ENCODE data around the gene CRNN. TPM values are rescaled to one million over a fixed set of nuclear protein-coding genes. Genes with fewer than 3 reads are reported as not detected.

Gene CRNN
- total RNA-seq, 2 experiments from 2014 or later: not detected

- no peak for ATAC-seq (ENCODE audit: poor library complexity)
- ChIA-PET CTCF (no interaction called here), POLR2A (no interaction called here)
- no peak for TF ChIP-seq CTCF (IDR thresholded peaks at IDR 0.05)
- H3K27me3 ChIP-seq (ENCODE audit: control insufficient read depth in 1 of 2, insufficient read depth in 2 of 2, low read length in 2 of 2): peaks cover 4 to 9% of the 10 kb centered on the region in 2 experiments
- H3K27ac Mint-ChIP-seq: no peak overlapping the region
- DNase-seq: no peak
- no peaks in the 10 kb centered on the region for H3K36me3 ChIP-seq (ENCODE audit: insufficient read depth, low read length)
- H3K4me3 ChIP-seq (ENCODE audit: low read length): no peak overlapping the region
- no peaks in the 10 kb centered on the region for H3K9me3 ChIP-seq (ENCODE audit: control insufficient read depth in 1 of 2, insufficient read depth in 1 of 2, low read length in 2 of 2)
- no peaks in the 10 kb centered on the region for H3K36me3 Mint-ChIP-seq (ENCODE audit: low read depth)
- no peaks in the 10 kb centered on the region for H3K9me3 Mint-ChIP-seq
- intact Hi-C loops (cut with DNase I, micrococcal nuclease): no loop called here
- H3K4me3 Mint-ChIP-seq: no peak overlapping the region
- H3K27ac ChIP-seq (ENCODE audit: low read depth in 1 of 2, low read length in 2 of 2): no peak overlapping the region
- no peaks in the 10 kb centered on the region for H3K4me1 Mint-ChIP-seq (ENCODE audit: low read depth)
- peaks cover 36% of the 10 kb centered on the region for H3K27me3 Mint-ChIP-seq
- H3K4me1 ChIP-seq (ENCODE audit: insufficient read depth, low read length): no peaks in the 10 kb centered on the region
These were observed 5.4 kb downstream of the CRNN start for GRCh38 chr1:152408664-152409063.

GRCh38 chr1:152398812-152399698, 15.0 kb downstream of the CRNN start:
- Histone ChIP-seq H3K27ac (ENCODE audit: low read depth in 1 of 2, low read length in 2 of 2) (no peak overlapping the region), H3K27me3 (ENCODE audit: control insufficient read depth in 1 of 2, insufficient read depth in 2 of 2, low read length in 2 of 2) (peaks cover 0 to 8% of the 10 kb centered on the region in 2 experiments), H3K36me3 (ENCODE audit: insufficient read depth, low read length) (no peaks in the 10 kb centered on the region), H3K4me1 (ENCODE audit: insufficient read depth, low read length) (peaks cover 2% of the 10 kb centered on the region), H3K9me3 (ENCODE audit: control insufficient read depth in 1 of 2, insufficient read depth in 1 of 2, low read length in 2 of 2) (no peaks in the 10 kb centered on the region), H3K4me3 (ENCODE audit: low read length) (no peak overlapping the region)
- H3K9me3 Mint-ChIP-seq: no peaks in the 10 kb centered on the region
- no peak for ATAC-seq (ENCODE audit: poor library complexity)
- no peak overlapping the region for H3K27ac Mint-ChIP-seq
- peaks cover 13% of the 10 kb centered on the region for H3K4me1 Mint-ChIP-seq (ENCODE audit: low read depth)
- CTCF ChIA-PET: interaction anchor here (1.0 to 1.7 kb wide), 5 partner anchors 22 to 61 kb away, joined by 3 to 16 read pairs (median 4); partner anchors contain the start of gene FLG2
- POLR2A ChIA-PET: interaction anchor here (0.6 to 1.5 kb wide), 2 partner anchors 41 to 59 kb away, joined by 3 to 5 read pairs; no protein-coding TSS in a partner anchor
- H3K4me3 Mint-ChIP-seq: no peak overlapping the region
- intact Hi-C loops (cut with DNase I, micrococcal nuclease): loop anchor here (5.0 kb wide), 2 partner anchors 43 to 58 kb away; no protein-coding TSS in a partner anchor
- peak in 5 of 14 experiments; percentile 3 to 48 (median 32) for DNase-seq
- H3K36me3 Mint-ChIP-seq (ENCODE audit: low read depth): no peaks in the 10 kb centered on the region
- peaks cover 22% of the 10 kb centered on the region for H3K27me3 Mint-ChIP-seq
- TF ChIP-seq CTCF (IDR thresholded peaks at IDR 0.05): no peak

- POLR2A ChIA-PET: no interaction called here
- intact Hi-C loops (cut with DNase I, micrococcal nuclease): loop anchor here (5.0 kb wide), 2 partner anchors 45 to 60 kb away; no protein-coding TSS in a partner anchor
- H3K4me3 Mint-ChIP-seq: no peak overlapping the region
These were observed 16.6 kb downstream of the CRNN start for GRCh38 chr1:152397474-152397873.

More at GRCh38 chr1:152397474-152397873, 16.6 kb downstream of the CRNN start:
- ATAC-seq (ENCODE audit: poor library complexity): no peak
- H3K27me3 Mint-ChIP-seq: peaks cover 23% of the 10 kb centered on the region
- no peak overlapping the region for H3K27ac Mint-ChIP-seq
- TF ChIP-seq CTCF (IDR thresholded peaks at IDR 0.05): no peak
- no peaks in the 10 kb centered on the region for H3K36me3 Mint-ChIP-seq (ENCODE audit: low read depth)
- H3K4me1 ChIP-seq (ENCODE audit: insufficient read depth, low read length): peaks cover 8% of the 10 kb centered on the region
- CTCF ChIA-PET: interaction anchor here (1.0 kb wide), 1 partner anchor 61 kb away, joined by 3 read pairs; no protein-coding TSS in a partner anchor
- H3K4me3 ChIP-seq (ENCODE audit: low read length): no peak overlapping the region
- peaks cover 27% of the 10 kb centered on the region for H3K4me1 Mint-ChIP-seq (ENCODE audit: low read depth)
- no peaks in the 10 kb centered on the region for H3K36me3 ChIP-seq (ENCODE audit: insufficient read depth, low read length)
- H3K9me3 ChIP-seq (ENCODE audit: control insufficient read depth in 1 of 2, insufficient read depth in 1 of 2, low read length in 2 of 2): no peaks in the 10 kb centered on the region
- no peak for DNase-seq
- no peak overlapping the region for H3K27ac ChIP-seq (ENCODE audit: low read depth in 1 of 2, low read length in 2 of 2)
- H3K27me3 ChIP-seq (ENCODE audit: control insufficient read depth in 1 of 2, insufficient read depth in 2 of 2, low read length in 2 of 2): peaks cover 0 to 5% of the 10 kb centered on the region in 2 experiments
- no peaks in the 10 kb centered on the region for H3K9me3 Mint-ChIP-seq

Measured in CD4-positive, alpha-beta T cell (primary cell).